SK-N-SH (cell line): Measurements from ENCODE around the gene PRLH. TPM values are rescaled to one million over a fixed set of nuclear protein-coding genes. Genes with fewer than 3 reads are reported as not detected.

Experiments used
- CTCF ChIA-PET: fragments of 300-600, 350-600 bp; formaldehyde crosslinking; extraction: SDS; loops from one replicate; lab custom pipeline; 2021; lab: Yijun Ruan, JAX
- POLR2A ChIA-PET: fragments of 350-600 bp; sonication (Branson Sonifier 250); formaldehyde crosslinking; extraction: SDS; loops from one replicate; lab custom pipeline; 2020; ENCODE audit warnings: antibody characterized with exemption, inconsistent platforms; lab: Yijun Ruan, JAX
- DNase-seq: peaks from one replicate; pipeline ENCODE4 v3.0.0; 2012
- H2AFZ ChIP-seq: fragments of 200-600 bp; sonication (generic); 2 replicates; pipeline ENCODE4 v1.8.1; 2016; ENCODE audit warnings: antibody characterized with exemption, mild to moderate bottlenecking, low read depth
- H3F3A ChIP-seq: fragments of 200-600 bp; sonication (generic); replicated peaks from 2 replicates; pipeline ENCODE3; 2016; ENCODE audit warnings: antibody characterized with exemption, mild to moderate bottlenecking; ENCODE audit not compliant: insufficient read depth
- H3K27ac ChIP-seq, 2 experiments: fragments of 200-500 bp in 1 of 2; fragments of 200-600 bp in 1 of 2; sonication (Bioruptor generic) in 1 of 2; sonication (generic), shearing (Covaris generic) in 1 of 2; 2 replicates each; pipeline versions ENCODE4 v1.5.1 to v1.6.1; 2014 to 2016; ENCODE audit warnings: low read depth in 2 of 2, inconsistent platforms in 1 of 2, low read length in 1 of 2, mild to moderate bottlenecking in 1 of 2, mixed read lengths in 1 of 2
- H3K27me3 ChIP-seq: fragments of 200-600 bp; sonication (generic), shearing (Covaris generic); 2 replicates; pipeline ENCODE4 v1.6.1; 2016; ENCODE audit warnings: mixed run types; ENCODE audit not compliant: insufficient read depth
- H3K36me3 ChIP-seq, 2 experiments: fragments of 200-500 bp in 1 of 2; fragments of 200-600 bp in 1 of 2; sonication (Bioruptor generic) in 1 of 2; sonication (generic) in 1 of 2; replicated peaks in 1 of 2; 2 replicates each; pipeline versions ENCODE3 to v1.5.1; 2014 to 2016; ENCODE audit warnings: low read length in 1 of 2, mild to moderate bottlenecking in 1 of 2; ENCODE audit not compliant: insufficient read depth in 2 of 2, control insufficient read depth in 1 of 2
- H3K4me1 ChIP-seq, 2 experiments: fragments of 200-500 bp in 1 of 2; fragments of 200-600 bp in 1 of 2; sonication (Bioruptor generic) in 1 of 2; sonication (generic), shearing (Covaris generic) in 1 of 2; 2 replicates each; pipeline versions ENCODE4 v1.5.1 to v1.6.1; 2014 to 2016; ENCODE audit warnings: low read depth in 1 of 2, low read length in 1 of 2, mixed run types in 1 of 2; ENCODE audit not compliant: insufficient read depth in 2 of 2, control insufficient read depth in 1 of 2
- H3K4me2 ChIP-seq: fragments of 200-600 bp; sonication (generic), shearing (Covaris generic); 2 replicates; pipeline ENCODE4 v1.6.1; 2017; ENCODE audit warnings: mixed run types
- H3K4me3 ChIP-seq, 2 experiments: fragments of 200-500 bp in 1 of 2; fragments of 200-600 bp in 1 of 2; sonication (Bioruptor generic) in 1 of 2; sonication (generic), shearing (Covaris generic) in 1 of 2; 2 replicates each; pipeline versions ENCODE4 v1.5.1 to v1.8.1; 2014 to 2016; ENCODE audit warnings: low read depth in 2 of 2, inconsistent platforms in 1 of 2, low read length in 1 of 2, mild to moderate bottlenecking in 1 of 2, mixed read lengths in 1 of 2, moderate library complexity in 1 of 2
- H3K79me2 ChIP-seq: fragments of 200-600 bp; sonication (generic); 2 replicates; pipeline ENCODE4 v1.8.1; 2017; ENCODE audit warnings: mild to moderate bottlenecking; ENCODE audit not compliant: insufficient read depth
- H3K9ac ChIP-seq: fragments of 200-600 bp; sonication (generic); 2 replicates; pipeline ENCODE4 v1.6.1; 2017; ENCODE audit warnings: mixed run types
- H3K9me2 ChIP-seq: fragments of 200-600 bp; sonication (generic); 2 replicates; pipeline ENCODE4 v1.6.1; 2017; ENCODE audit warnings: mixed run types
- H3K9me3 ChIP-seq: fragments of 200-600 bp; sonication (generic); 2 replicates; pipeline ENCODE4 v1.6.1; 2017; ENCODE audit warnings: mixed run types, mild to moderate bottlenecking, moderate library complexity
- H4K20me1 ChIP-seq: fragments of 200-600 bp; sonication (generic); 2 replicates; pipeline ENCODE4 v1.6.1; 2017; ENCODE audit warnings: mild to moderate bottlenecking, mixed run types; ENCODE audit not compliant: insufficient read depth
- CHD2 ChIP-seq: fragments of 150-350 bp; IDR thresholded peaks from 2 replicates; pipeline ENCODE4 v1.6.1; 2018; ENCODE audit warnings: low read length; ENCODE audit not compliant: partially characterized antibody
- CTCF ChIP-seq: fragments of 200-600 bp; sonication (generic); IDR thresholded peaks from 2 replicates; pipeline ENCODE4 v1.6.1; 2017; ENCODE audit warnings: antibody characterized with exemption, mild to moderate bottlenecking, moderate library complexity
- ELF1 ChIP-seq: IDR thresholded peaks from 2 replicates; pipeline ENCODE4 v1.4.0; 2012
- EZH2phosphoT487 ChIP-seq: fragments of 200-600 bp; sonication (generic); IDR thresholded peaks from 2 replicates; pipeline ENCODE4 v1.6.1; 2017; ENCODE audit warnings: low read depth, mixed run types, mild to moderate bottlenecking, antibody characterized with exemption, moderate library complexity, borderline replicate concordance
- FOXJ3 ChIP-seq: sonication (generic); formaldehyde crosslinking; IDR thresholded peaks from 2 replicates; pipeline ENCODE4 v1.5.1; 2020; ENCODE audit warnings: mild to moderate bottlenecking, missing genetic modification reagents
- FOXM1 ChIP-seq: IDR thresholded peaks from 2 replicates; pipeline ENCODE4 v1.4.0; 2012; ENCODE audit warnings: low read depth, mild to moderate bottlenecking
- GABPA ChIP-seq: IDR thresholded peaks from 2 replicates; pipeline ENCODE4 v1.4.0; 2012; ENCODE audit warnings: low read depth, mild to moderate bottlenecking
- GATA2 ChIP-seq: sonication (generic); formaldehyde crosslinking; IDR thresholded peaks from 2 replicates; pipeline ENCODE4 v1.5.0; 2020; ENCODE audit warnings: mild to moderate bottlenecking, missing genetic modification reagents
- IRF3 ChIP-seq: fragments of 150-350 bp; IDR thresholded peaks from 2 replicates; pipeline ENCODE4 v1.6.1; 2016; ENCODE audit warnings: mild to moderate bottlenecking, low read depth, low read length
- JUND ChIP-seq: IDR thresholded peaks from 2 replicates; pipeline ENCODE4 v1.4.0; 2012
- MEF2A ChIP-seq: IDR thresholded peaks from 2 replicates; pipeline ENCODE4 v1.4.0; 2012; ENCODE audit warnings: low read depth, borderline replicate concordance
- NRF1 ChIP-seq: IDR thresholded peaks from 2 replicates; pipeline ENCODE4 v1.6.1; 2012; ENCODE audit warnings: low read depth, mild to moderate bottlenecking, low read length
- PBX3 ChIP-seq: IDR thresholded peaks from 2 replicates; pipeline ENCODE4; 2012
- POLR2AphosphoS5 ChIP-seq: IDR thresholded peaks from 2 replicates; pipeline ENCODE4 v1.6.1; 2012; ENCODE audit warnings: low read depth, low read length
- RAD21 ChIP-seq: IDR thresholded peaks from 2 replicates; pipeline ENCODE4 v1.6.1; 2012; ENCODE audit warnings: mild to moderate bottlenecking, low read length
- RCOR1 ChIP-seq: fragments of 150-350 bp; IDR thresholded peaks from 2 replicates; pipeline ENCODE4 v1.6.1; 2017; ENCODE audit warnings: antibody characterized with exemption, low read length
- RXRA ChIP-seq: IDR thresholded peaks from 2 replicates; pipeline ENCODE4 v1.4.0; 2012; ENCODE audit warnings: low read depth, mild to moderate bottlenecking, borderline replicate concordance
- SIN3A ChIP-seq: IDR thresholded peaks from 2 replicates; pipeline ENCODE4 v1.6.1; 2012; ENCODE audit warnings: low read depth, mild to moderate bottlenecking, low read length, moderate library complexity, borderline replicate concordance
- SMC3 ChIP-seq: IDR thresholded peaks from 2 replicates; pipeline ENCODE4 v1.6.1; 2012; ENCODE audit warnings: low read depth, low read length, improper control_type of control experiment
- TAF1 ChIP-seq: IDR thresholded peaks from 2 replicates; pipeline ENCODE4 v1.6.1; 2012; ENCODE audit warnings: low read depth, mild to moderate bottlenecking, low read length, moderate library complexity, borderline replicate concordance
- TEAD4 ChIP-seq: IDR thresholded peaks from 2 replicates; pipeline ENCODE4 v1.4.0; 2012; ENCODE audit warnings: mild to moderate bottlenecking, borderline replicate concordance; ENCODE audit not compliant: insufficient read depth
- YY1 ChIP-seq: IDR thresholded peaks from 2 replicates; pipeline ENCODE4 v1.4.0; 2012; ENCODE audit warnings: low read depth, mild to moderate bottlenecking
- ZBTB33 ChIP-seq: IDR thresholded peaks from 2 replicates; pipeline ENCODE4 v1.4.0; 2012; ENCODE audit warnings: low read depth, borderline replicate concordance
- WGBS: methylation state at CpG from one replicate; pipeline ENCODE4 v1.1.6; 2017; ENCODE audit warnings: low lambda C conversion rate; 5-methylcytosine and 5-hydroxymethylcytosine counted together
- polyA plus RNA-seq, 3 experiments: library from polyadenylated mRNA; depleted of rRNA; stranded (reverse); fragments of >200 nt; gene quantifications; 2 replicates each; pipeline ENCODE4 v1.2.3, GENCODE V29; 2012

The PRLH gene
- polyA plus RNA-seq, 1 of the 3 experiments (the other 2 are of a cell fraction): not detected

- Histone ChIP-seq H3K27ac (no peak overlapping the region), H3K9ac (no peak overlapping the region), H3K79me2 (no peaks in the 10 kb centered on the region), H3K4me3 (no peak overlapping the region), H3K9me2 (no peaks in the 10 kb centered on the region), H4K20me1 (no peaks in the 10 kb centered on the region), H3F3A (peaks cover 44% of the 10 kb centered on the region), H2AFZ (no peak overlapping the region), H3K4me2 (no peak overlapping the region), H3K9me3 (peaks cover 14% of the 10 kb centered on the region), H3K4me1 (peaks cover 0 to 3% of the 10 kb centered on the region in 2 experiments; a peak in 1 of 4 replicates), H3K36me3 (peaks cover 10 to 83% of the 10 kb centered on the region in 2 experiments), H3K27me3 (no peaks in the 10 kb centered on the region)
- TF ChIP-seq RCOR1 (no peak), MEF2A (no peak), YY1 (no peak), RXRA (no peak), TAF1 (no peak), IRF3 (no peak), TEAD4 (no peak)
- DNase-seq: no peak
- 73% methylated on average over 7 of the region's 7 CpGs for whole genome bisulfite sequencing
- POLR2A ChIA-PET: no interaction called here
- CTCF ChIA-PET: interaction anchor here (1.3 to 2.8 kb wide), 4 partner anchors 18 to 432 kb away, joined by 3 to 16 read pairs (median 8); no protein-coding TSS in a partner anchor
These were observed 12.4 kb upstream of the PRLH start for GRCh38 chr2:237553948-237554347.

- 100% methylated on average over 1 of the region's 1 CpG for WGBS
- Histone ChIP-seq H4K20me1 (no peaks in the 10 kb centered on the region), H3F3A (peaks cover 53% of the 10 kb centered on the region), H3K4me2 (no peak overlapping the region), H3K27ac (no peak overlapping the region), H3K4me3 (no peak overlapping the region), H3K27me3 (no peaks in the 10 kb centered on the region), H3K9ac (no peak overlapping the region), H3K9me2 (no peaks in the 10 kb centered on the region), H3K36me3 (peaks cover 10 to 66% of the 10 kb centered on the region in 2 experiments), H3K4me1 (peaks cover 0 to 6% of the 10 kb centered on the region in 2 experiments; a peak in 1 of 4 replicates), H3K79me2 (no peaks in the 10 kb centered on the region), H2AFZ (no peak overlapping the region), H3K9me3 (peaks cover 14% of the 10 kb centered on the region)
- no peak for DNase-seq
- TF ChIP-seq PBX3 (no peak), ZBTB33 (no peak), TEAD4 (no peak), GATA2 (CRISPR knock-in tag) (no peak), RAD21 (no peak), SMC3 (no peak), CTCF (no peak), GABPA (no peak), RXRA (no peak), NRF1 (no peak), YY1 (no peak), TAF1 (no peak), CHD2 (no peak), SIN3A (no peak), FOXJ3 (CRISPR knock-in tag) (no peak), ELF1 (no peak), POLR2AphosphoS5 (no peak), JUND (no peak), EZH2phosphoT487 (no peak), FOXM1 (no peak)
- CTCF ChIA-PET: interaction anchor here (1.2 to 2.8 kb wide), 5 partner anchors 17 to 433 kb away, joined by 3 to 16 read pairs (median 4); no protein-coding TSS in a partner anchor
- POLR2A ChIA-PET: no interaction called here
These were observed 10.8 kb upstream of the PRLH start for GRCh38 chr2:237555560-237555959.
